ENCODE measurements around the gene FHDC1.

The FHDC1 gene

GRCh38 chr4:152961014-152961772, 25.1 kb downstream of the FHDC1 start:
- no peak for DNase-seq

- DNase-seq: no peak
Observed at GRCh38 chr4:152961773-152962115, 25.6 kb downstream of the FHDC1 start.

DNA sequence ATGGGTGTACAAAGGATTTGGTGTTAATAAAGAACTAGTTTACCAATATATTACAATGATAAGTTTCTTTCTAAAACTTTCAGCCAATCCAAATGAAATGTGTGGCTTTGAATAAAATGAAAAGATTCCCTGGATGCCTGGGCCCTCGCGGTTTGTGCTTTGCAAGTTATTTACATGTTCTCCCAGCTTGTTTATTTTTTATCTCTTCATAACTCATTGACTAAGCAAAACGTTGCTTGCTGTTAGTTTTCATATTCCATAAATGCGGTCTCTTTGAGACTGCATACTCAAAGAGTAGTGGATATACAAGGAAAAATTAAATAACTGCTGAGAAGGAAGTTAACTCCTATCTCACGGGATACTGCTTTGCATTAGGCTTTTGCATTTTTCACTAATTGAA, 26.0 kb downstream of the FHDC1 start:
- no peak for DNase-seq

DNA sequence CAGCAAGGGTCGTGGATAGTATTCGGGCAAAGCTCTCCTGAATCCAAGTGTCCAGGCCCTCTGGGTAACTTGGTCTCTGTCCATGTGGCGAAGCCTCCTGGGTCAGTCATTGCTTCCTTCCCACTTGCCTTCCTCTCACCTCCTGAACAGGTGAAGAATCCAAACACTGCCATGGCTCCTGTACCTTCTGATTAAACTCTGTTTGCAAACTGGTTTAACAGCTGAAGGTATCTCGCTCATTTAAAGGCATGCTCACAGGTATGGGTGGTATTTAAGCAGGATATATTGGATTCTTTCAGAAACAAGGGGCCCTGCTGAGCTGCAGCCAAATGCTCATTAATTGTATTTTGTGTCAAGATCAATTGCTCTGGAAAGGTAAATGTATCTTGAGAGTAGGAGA, 28.2 kb downstream of the FHDC1 start:
- no peak for DNase-seq

DNA sequence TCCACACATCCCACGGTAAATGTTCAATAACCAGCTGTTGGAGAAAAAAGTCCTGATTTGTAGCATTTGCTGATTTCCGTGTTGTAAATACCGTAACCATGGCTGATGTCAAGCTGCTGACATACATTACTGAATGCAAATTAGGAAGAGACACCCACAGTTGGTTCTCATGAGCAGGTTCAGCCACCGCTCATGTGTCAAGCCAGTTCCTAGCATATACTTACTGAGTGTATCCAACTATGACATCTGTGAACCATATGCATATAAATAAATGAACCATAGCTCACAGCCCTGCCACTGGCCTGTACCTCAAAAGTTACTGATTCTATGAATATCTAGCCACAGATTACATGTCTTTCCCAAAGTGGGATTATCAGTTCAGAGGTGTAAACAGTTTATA, 29.5 kb downstream of the FHDC1 start:
- DNase-seq: no peak

GRCh38 chr4:152967907-152968306, 31.8 kb downstream of the FHDC1 start:
- DNase-seq: no peak

DNA sequence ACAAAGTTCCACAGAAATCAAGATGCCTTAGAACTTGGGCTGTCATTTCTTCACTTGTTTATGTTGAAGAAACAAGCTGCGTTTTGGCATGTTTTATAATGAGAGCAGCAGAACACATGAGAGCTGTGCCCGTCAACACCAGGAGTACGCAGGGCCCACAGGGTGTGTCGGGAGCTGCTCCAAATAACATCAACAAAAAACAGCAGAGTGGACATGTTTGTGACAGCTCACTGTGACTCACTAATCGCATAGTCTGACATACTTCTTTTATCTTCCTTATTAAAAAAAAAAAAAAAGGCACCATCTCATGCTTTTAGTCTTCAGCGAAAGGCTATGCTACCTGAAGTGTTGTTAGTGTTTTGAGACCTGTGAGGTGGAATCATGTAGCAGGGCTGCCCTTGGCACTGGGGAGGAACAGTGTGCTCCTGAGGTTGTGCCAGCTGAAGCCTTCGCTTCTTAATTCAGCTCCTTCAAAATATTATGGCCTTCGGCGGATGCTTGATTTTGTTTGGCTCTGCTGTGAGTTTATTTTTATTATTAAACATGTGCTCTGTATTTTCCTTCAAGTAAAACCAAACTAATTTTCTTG, 32.8 kb downstream of the FHDC1 start:
- no peak for DNase-seq

GRCh38 chr4:152970102-152970820, 34.1 kb downstream of the FHDC1 start:
- DNase-seq: no peak

GRCh38 chr4:152971053-152971452, 34.9 kb downstream of the FHDC1 start:
- no peak for DNase-seq

DNA sequence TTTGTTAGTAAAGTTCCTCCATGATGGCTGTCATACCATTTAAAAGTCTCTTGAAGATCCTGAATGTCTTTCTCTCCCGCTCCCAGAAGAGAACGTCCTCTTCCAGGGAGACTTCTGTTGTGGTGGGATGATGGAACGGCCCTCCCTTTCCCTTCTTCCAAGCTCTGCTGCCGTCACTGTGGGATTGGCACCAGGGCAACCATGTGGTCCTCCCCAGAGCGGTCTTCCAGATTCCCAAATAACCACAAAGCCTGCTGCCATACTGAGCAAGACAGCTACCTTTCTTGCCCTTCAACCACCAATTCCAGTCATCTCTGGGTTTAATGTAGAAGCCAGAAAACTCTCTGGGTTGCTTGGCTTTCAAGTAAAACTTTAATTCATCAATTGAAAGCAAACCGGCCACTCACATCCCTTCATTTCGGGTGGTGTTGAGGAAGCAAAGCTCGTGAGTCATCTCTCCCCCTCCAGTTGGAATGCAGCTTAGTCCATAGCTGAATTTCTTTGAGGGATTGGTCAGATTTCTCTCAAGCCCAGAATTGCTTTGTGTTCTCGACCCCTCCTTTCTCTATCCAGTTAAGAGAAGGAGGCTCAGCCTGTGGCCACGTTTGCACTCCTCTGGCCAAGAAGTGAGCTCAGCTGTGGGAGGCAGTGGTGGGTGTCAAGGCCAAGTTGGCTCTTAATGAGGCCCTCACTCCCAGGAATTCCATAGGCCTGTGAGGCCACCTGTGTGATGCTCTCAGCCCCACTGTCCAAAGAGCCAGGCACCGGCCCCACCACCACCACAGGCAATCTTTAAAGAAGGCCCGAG, 36.9 kb downstream of the FHDC1 start:
- no peak for DNase-seq

- no peak for DNase-seq
Observed at GRCh38 chr4:152973629-152974467, 37.7 kb downstream of the FHDC1 start.

- no peak for DNase-seq
Observed at GRCh38 chr4:152974468-152975379, 38.6 kb downstream of the FHDC1 start.

DNA sequence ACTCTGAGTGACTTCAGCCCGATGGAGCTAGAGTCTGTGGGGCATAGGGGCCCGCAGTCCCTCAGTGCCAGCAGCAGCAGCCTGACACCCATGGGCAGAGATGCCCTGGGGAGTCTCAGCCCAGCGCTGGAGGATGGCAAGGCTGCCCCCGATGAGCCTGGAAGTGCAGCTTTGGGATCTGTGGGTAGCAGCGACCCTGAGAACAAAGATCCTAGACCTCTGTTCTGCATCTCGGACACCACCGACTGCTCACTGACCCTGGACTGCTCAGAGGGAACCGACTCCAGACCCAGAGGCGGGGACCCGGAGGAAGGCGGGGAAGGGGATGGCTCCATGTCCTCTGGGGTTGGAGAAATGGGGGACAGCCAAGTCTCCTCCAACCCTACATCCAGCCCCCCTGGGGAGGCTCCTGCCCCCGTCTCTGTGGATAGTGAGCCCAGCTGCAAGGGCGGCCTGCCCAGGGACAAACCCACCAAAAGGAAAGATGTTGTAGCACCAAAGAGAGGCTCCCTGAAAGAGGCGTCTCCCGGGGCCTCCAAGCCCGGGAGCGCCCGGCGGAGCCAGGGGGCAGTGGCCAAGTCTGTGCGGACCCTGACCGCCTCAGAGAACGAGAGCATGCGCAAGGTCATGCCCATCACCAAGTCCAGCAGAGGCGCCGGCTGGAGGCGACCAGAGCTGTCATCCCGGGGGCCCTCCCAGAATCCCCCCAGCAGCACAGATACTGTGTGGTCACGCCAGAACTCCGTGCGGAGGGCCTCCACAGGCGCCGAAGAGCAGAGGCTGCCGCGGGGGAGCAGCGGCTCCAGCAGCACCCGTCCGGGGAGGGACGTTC, 39.5 kb downstream of the FHDC1 start:
- DNase-seq: no peak

DNA sequence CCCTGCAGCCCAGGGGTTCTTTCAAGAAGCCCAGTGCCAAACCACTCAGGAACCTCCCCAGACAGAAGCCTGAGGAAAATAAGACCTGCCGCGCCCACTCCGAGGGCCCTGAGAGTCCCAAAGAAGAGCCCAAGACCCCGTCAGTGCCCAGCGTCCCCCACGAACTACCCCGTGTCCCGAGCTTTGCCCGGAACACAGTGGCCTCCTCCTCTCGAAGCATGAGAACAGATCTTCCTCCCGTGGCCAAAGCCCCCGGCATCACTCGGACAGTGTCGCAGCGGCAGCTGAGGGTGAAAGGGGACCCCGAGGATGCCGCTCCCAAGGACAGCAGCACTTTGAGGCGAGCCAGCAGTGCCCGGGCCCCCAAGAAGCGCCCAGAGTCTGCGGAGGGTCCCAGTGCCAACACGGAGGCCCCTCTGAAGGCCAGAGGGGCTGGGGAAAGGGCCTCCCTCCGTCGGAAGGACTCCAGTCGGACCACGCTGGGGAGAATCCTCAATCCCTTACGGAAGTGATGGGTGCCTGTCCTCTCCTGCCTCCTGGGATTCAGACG, 40.2 kb downstream of the FHDC1 start:
- no peak for DNase-seq

DNA sequence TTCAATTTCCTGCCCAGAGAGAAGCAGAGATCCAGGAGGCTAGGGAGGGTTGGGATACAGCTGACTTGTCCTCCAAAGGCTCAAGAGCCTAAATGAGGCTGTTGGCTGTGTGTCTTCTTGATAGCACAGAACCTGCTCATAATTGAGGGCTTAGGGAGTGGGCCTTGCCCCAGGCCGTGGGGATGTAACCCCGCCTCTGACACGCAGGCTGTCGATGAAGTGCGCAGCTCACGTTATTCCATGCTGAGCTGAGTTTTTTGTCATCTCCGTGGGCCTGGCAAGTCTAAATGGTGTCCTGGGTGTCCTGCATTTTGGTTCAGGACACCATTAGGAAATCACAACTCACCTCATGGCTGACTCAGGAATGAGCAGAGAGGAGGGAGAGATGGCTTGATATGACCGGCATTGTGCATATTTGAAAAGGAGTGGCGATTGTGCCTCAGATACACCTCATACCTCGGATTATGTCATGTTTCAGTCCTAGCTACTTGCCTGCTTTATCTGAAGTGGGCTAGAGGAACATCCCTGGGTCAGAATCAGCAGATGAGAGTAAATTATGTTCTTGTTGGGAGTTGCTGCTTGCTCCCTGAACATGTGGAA, 43.7 kb downstream of the FHDC1 start:
- DNase-seq: no peak

DNA sequence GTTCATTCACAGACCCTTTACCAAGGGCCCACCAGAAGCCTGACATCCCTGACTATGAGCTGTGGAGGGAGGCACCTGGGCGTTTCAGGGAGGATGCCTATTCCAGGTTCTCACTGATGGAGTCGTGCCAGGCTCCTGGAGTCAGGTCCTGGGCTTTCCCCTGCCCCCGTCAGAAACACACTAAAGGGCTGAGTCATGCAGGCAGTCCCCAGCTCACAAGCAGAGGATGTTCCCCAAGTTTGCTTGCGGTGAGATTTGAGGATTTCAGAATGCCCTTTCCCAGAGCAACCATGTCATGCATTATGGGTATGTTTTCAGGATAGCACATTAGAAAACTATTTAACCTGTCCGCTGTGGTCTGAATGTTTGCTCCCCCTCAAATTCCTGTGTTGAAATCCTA, 45.2 kb downstream of the FHDC1 start:
- DNase-seq: no peak

DNA sequence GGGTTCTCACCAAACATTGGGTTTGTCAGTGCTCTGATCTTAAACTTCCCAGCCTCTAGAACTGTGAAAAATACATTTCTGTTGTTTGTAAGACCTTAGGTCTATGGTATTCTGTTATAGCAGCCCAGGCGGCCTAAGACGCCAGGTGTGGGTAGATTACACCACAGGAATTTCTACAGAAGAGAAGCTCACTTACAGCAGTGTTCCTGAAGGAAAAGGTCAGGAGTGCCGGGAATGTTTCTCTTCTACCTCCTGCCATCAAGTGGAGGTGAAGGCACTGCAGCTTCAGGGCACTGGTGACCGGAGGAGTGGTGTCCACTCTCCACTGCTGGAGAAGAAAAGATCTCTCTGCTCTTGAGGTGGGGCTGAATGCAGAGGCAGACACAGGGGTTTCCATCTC, 45.7 kb downstream of the FHDC1 start:
- no peak for DNase-seq

GRCh38 chr4:152983221-152983620, 47.1 kb downstream of the FHDC1 start:
- DNase-seq: no peak

DNA sequence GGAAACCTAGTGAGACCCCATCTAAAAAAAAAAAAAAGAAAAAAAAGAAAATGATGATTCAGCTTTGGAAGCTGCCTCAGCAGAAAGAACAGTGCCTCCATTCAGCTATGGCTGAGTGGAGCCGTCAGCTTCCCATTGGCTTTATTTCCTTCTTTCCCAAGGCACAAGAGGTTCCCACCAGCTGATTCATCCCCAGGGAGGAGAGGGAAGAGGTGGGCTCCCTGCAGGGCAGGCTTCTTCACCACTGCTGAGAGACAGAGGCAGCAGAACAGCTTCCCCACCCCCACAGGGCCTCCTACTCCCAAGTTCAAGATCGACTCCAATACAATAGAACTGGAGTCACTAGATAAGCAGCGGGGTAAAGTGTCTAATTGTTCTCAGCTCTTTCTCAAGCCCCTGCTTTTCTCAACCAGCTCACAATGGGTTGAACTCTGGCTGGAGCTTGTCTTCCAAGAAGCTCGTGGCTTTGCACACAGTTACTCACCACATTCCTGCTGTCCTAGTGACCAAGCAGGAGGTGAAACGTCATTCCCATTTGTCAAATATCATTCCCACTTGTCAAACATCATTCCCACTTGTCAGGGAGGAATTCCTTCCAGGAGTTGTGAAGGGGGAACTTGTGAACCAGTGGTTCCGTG, 47.8 kb downstream of the FHDC1 start:
- no peak for DNase-seq

All from effector CD8-positive, alpha-beta T cell (primary cell).